WTC11 (cell line): ENCODE results near the gene SEC31B. TPM values are rescaled to one million over a fixed set of nuclear protein-coding genes. Genes with fewer than 3 reads are reported as not detected.

Experiments used
- ATAC-seq: fragments of 200-7000 bp; cut with Tn5 transposase; 2 replicates; pipeline ENCODE4 v1.10.0; 2021; ENCODE audit warnings: mild to moderate bottlenecking, moderate library complexity
- CTCF ChIA-PET: fragments of 300-600 bp; sonication (Branson Sonifier 250); formaldehyde crosslinking; loops from one replicate; lab custom pipeline; 2021; ENCODE audit warnings: antibody characterized with exemption; lab: Charles Lee
- POLR2A ChIA-PET: fragments of 350-600 bp; sonication (Branson Sonifier 250); formaldehyde crosslinking; loops from one replicate; lab custom pipeline; 2021; ENCODE audit warnings: antibody characterized with exemption; lab: Charles Lee
- DNase-seq: peaks from one replicate; pipeline ENCODE4 v3.0.0; 2021; ENCODE audit warnings: low spot score
- H3K27ac Mint-ChIP-seq: 2 replicates; pipeline ENCODE4 v1.8.0; 2021; ENCODE audit warnings: mixed read lengths
- H3K27me3 Mint-ChIP-seq: 2 replicates; pipeline ENCODE4 v1.8.0; 2021; ENCODE audit warnings: low read depth, mild to moderate bottlenecking, moderate library complexity, mixed read lengths
- H3K36me3 Mint-ChIP-seq: 2 replicates; pipeline ENCODE4 v1.8.0; 2021; ENCODE audit warnings: mixed read lengths
- H3K4me1 Mint-ChIP-seq: 2 replicates; pipeline ENCODE4 v1.8.0; 2022; ENCODE audit warnings: mixed read lengths
- H3K4me3 Mint-ChIP-seq: 2 replicates; pipeline ENCODE4 v1.8.0; 2021; ENCODE audit warnings: mild to moderate bottlenecking, moderate library complexity, mixed read lengths
- H3K9me3 Mint-ChIP-seq: 2 replicates; pipeline ENCODE4 v1.8.0; 2021; ENCODE audit warnings: mixed read lengths
- ARID4B ChIP-seq: sonication (generic); formaldehyde crosslinking; IDR thresholded peaks from 2 replicates; pipeline ENCODE4 v1.8.0; 2023; ENCODE audit warnings: missing genetic modification reagents, mild to moderate bottlenecking, borderline replicate concordance
- CBFB ChIP-seq: sonication (generic); formaldehyde crosslinking; IDR thresholded peaks from 2 replicates; pipeline ENCODE4 v1.8.1; 2022; ENCODE audit warnings: mild to moderate bottlenecking, low read depth, missing genetic modification reagents
- CDX4 ChIP-seq: fragments of 250-450 bp; sonication (Bioruptor Pico); IDR thresholded peaks from 2 replicates; pipeline ENCODE4 v1.9.0; 2021; ENCODE audit warnings: moderate library complexity, mild to moderate bottlenecking, inconsistent platforms, borderline replicate concordance
- CTCF ChIP-seq: fragments of 200-600 bp; IDR thresholded peaks from 2 replicates; pipeline ENCODE4 v1.8.0; 2022; ENCODE audit warnings: antibody characterized with exemption
- E2F5 ChIP-seq: sonication (generic); formaldehyde crosslinking; IDR thresholded peaks from 2 replicates; pipeline ENCODE4 v1.8.1; 2022; ENCODE audit warnings: mild to moderate bottlenecking, moderate library complexity, missing genetic modification reagents
- ETV6 ChIP-seq: sonication (generic); formaldehyde crosslinking; IDR thresholded peaks from 2 replicates; pipeline ENCODE4 v1.8.1; 2022; ENCODE audit warnings: mild to moderate bottlenecking, missing genetic modification reagents
- FOXP1 ChIP-seq: sonication (generic); formaldehyde crosslinking; IDR thresholded peaks from 2 replicates; pipeline ENCODE4 v1.8.0; 2022; ENCODE audit warnings: missing genetic modification reagents, mild to moderate bottlenecking, moderate library complexity, borderline replicate concordance
- GTF2I ChIP-seq: fragments of 250-450 bp; sonication (Bioruptor Pico); conservative IDR thresholded peaks from 2 replicates; pipeline ENCODE4 v1.4.0; 2021; ENCODE audit warnings: mild to moderate bottlenecking
- HMGA2 ChIP-seq: fragments of 250-450 bp; sonication (Bioruptor Pico); IDR thresholded peaks from 2 replicates; pipeline ENCODE4 v1.4.0; 2021; ENCODE audit warnings: mild to moderate bottlenecking, moderate library complexity
- NR1H2 ChIP-seq: sonication (generic); formaldehyde crosslinking; IDR thresholded peaks from 2 replicates; pipeline ENCODE4 v1.9.0; 2021; ENCODE audit warnings: mild to moderate bottlenecking, moderate library complexity, missing genetic modification reagents
- NR3C1 ChIP-seq: sonication (generic); formaldehyde crosslinking; conservative IDR thresholded peaks from 2 replicates; pipeline ENCODE4 v1.8.1; 2023; ENCODE audit warnings: low read depth, mild to moderate bottlenecking, missing genetic modification reagents
- RORB ChIP-seq: fragments of 250-450 bp; sonication (Bioruptor Pico); IDR thresholded peaks from 2 replicates; pipeline ENCODE4 v1.9.0; 2021; ENCODE audit warnings: mild to moderate bottlenecking
- SOX15 ChIP-seq: fragments of 250-450 bp; sonication (Bioruptor Pico); IDR thresholded peaks from 2 replicates; pipeline ENCODE4 v1.9.0; 2021; ENCODE audit warnings: mild to moderate bottlenecking
- SP1 ChIP-seq: sonication (generic); formaldehyde crosslinking; conservative IDR thresholded peaks from 2 replicates; pipeline ENCODE4 v1.8.1; 2022; ENCODE audit warnings: missing genetic modification reagents
- STAT6 ChIP-seq: sonication (generic); formaldehyde crosslinking; conservative IDR thresholded peaks from 2 replicates; pipeline ENCODE4 v1.8.1; 2023; ENCODE audit warnings: mild to moderate bottlenecking, low read depth, missing genetic modification reagents, moderate library complexity
- USF1 ChIP-seq: sonication (generic); formaldehyde crosslinking; IDR thresholded peaks from 2 replicates; pipeline ENCODE4 v1.8.0; 2022; ENCODE audit warnings: mild to moderate bottlenecking, missing genetic modification reagents
- ZNF232 ChIP-seq: sonication (generic); formaldehyde crosslinking; IDR thresholded peaks from 2 replicates; pipeline ENCODE4 v1.8.0; 2022; ENCODE audit warnings: mild to moderate bottlenecking, missing genetic modification reagents
- ZNF281 ChIP-seq: sonication (generic); formaldehyde crosslinking; IDR thresholded peaks from 2 replicates; pipeline ENCODE4 v1.8.0; 2023; ENCODE audit warnings: mild to moderate bottlenecking, missing genetic modification reagents
- total RNA-seq: library from RNA; stranded (reverse); gene quantifications from 3 replicates; pipeline ENCODE4 v1.2.3, GENCODE V29; 2021

SEC31B gene
- total RNA-seq, 1 experiment from 2014 or later, result 6.7 TPM

- 0 out of 2 replicates have a peak, but pooled peaks have one; percentile 39 for TF ChIP-seq ARID4B (CRISPR knock-in tag)
- peak; percentile 80 for TF ChIP-seq CTCF
- no peak for TF ChIP-seq CDX4
- 0 out of 2 replicates have a peak, but pooled peaks have one; percentile 49 for TF ChIP-seq E2F5 (CRISPR knock-in tag)
- no peak; the same call in 1 of the 2 replicates for TF ChIP-seq FOXP1
- TF ChIP-seq, all 79 proteins: peak for 11
These were observed 37.4 kb downstream of the SEC31B start (continued) for GRCh38 chr10:100482181-100482833.

- Mint-ChIP-seq H3K4me3 (peak overlapping the region; percentile 75), H3K9me3 (no peaks in the 10 kb centered on the region), H3K36me3 (no peaks in the 10 kb centered on the region), H3K27ac (no peak overlapping the region), H3K27me3 (peaks cover 94% of the 10 kb centered on the region), H3K4me1 (peaks cover 40% of the 10 kb centered on the region)
- CTCF ChIA-PET, result interaction anchor here (0.8 to 10.2 kb wide), 28 partner anchors 7 to 530 kb away, joined by 3 to 134 read pairs (median 6); partner anchors contain the start of genes HIF1AN, PKD2L1, SCD and SEC31B
- DNase-seq (peak; percentile 89), ATAC-seq (peak; percentile 76)
- POLR2A ChIA-PET, result interaction anchor here (1.2 kb wide), 3 partner anchors 27 to 135 kb away, joined by 3 to 7 read pairs (median 4); partner anchors contain the start of gene SCD
- no peak for TF ChIP-seq GTF2I
- 0 out of 2 replicates have a peak, but pooled peaks have one; percentile 27 for TF ChIP-seq SP1 (CRISPR knock-in tag)
- 0 out of 2 replicates have a peak, but pooled peaks have one; percentile 79 for TF ChIP-seq CBFB (CRISPR knock-in tag)
- TF ChIP-seq NR1H2 (CRISPR knock-in tag), result no peak
- peak; percentile 40; the same call in 1 of the 2 replicates for TF ChIP-seq USF1 (CRISPR knock-in tag)
- TF ChIP-seq STAT6 (CRISPR knock-in tag), result no peak
- TF ChIP-seq SOX15 (CRISPR knock-in tag), result no peak
- TF ChIP-seq NR3C1, result peak; percentile 69; the same call in 1 of the 2 replicates
- TF ChIP-seq HMGA2, result no peak
- TF ChIP-seq RORB (CRISPR knock-in tag), result no peak
- TF ChIP-seq ZNF281 (CRISPR knock-in tag), result no peak
- no peak for TF ChIP-seq ETV6 (CRISPR knock-in tag)
- no peak for TF ChIP-seq ZNF232 (CRISPR knock-in tag)
These were observed 38.1 kb downstream of the SEC31B start for GRCh38 chr10:100481462-100482081.
